GM23248 (cell line): ENCODE measurements around the gene EYA3.

Experiments
- EZH2 ChIP-seq: fragments of 200-600 bp; sonication (generic); IDR thresholded peaks from 2 replicates; pipeline ENCODE4 v1.6.1; 2018; ENCODE audit warnings: antibody characterized with exemption, mild to moderate bottlenecking; ENCODE audit not compliant: insufficient read depth, poor library complexity, severe bottlenecking
- EZH2phosphoT487 ChIP-seq: fragments of 200-600 bp; sonication (generic); IDR thresholded peaks from 2 replicates; pipeline ENCODE4 v1.6.1; 2018; ENCODE audit warnings: antibody characterized with exemption, moderate library complexity, mild to moderate bottlenecking, low read depth; ENCODE audit not compliant: insufficient read depth

GRCh38 chr1:28130901-28131300 lies 42.5 kb upstream of the EYA3 start:
- TF ChIP-seq EZH2phosphoT487 (no peak), EZH2 (no peak)
